HL-60 (cell line): ENCODE results near the gene C19orf47.

Experiments
- DNase-seq, 2 experiments: peaks; one replicate each; pipeline ENCODE4 v3.0.0-alpha.2; 2010 to 2020; ENCODE audit warnings: low read depth in 1 of 2, low spot score in 1 of 2
- H3K27ac ChIP-seq: fragments of 250-450 bp; sonication (Bioruptor Pico); replicated peaks from 2 replicates; pipeline ENCODE4 v1.5.1; 2020; ENCODE audit warnings: mild to moderate bottlenecking, moderate library complexity
- H3K27me3 ChIP-seq: fragments of 250-450 bp; sonication (Bioruptor Pico); 2 replicates; pipeline ENCODE4 v1.5.1; 2021; ENCODE audit warnings: mild to moderate bottlenecking, moderate library complexity; ENCODE audit not compliant: insufficient read depth, poor library complexity, severe bottlenecking
- H3K4me3 ChIP-seq: replicated peaks from 2 replicates; pipeline ENCODE4 v1.5.1; 2011; ENCODE audit warnings: mild to moderate bottlenecking, control low read depth, low read length; ENCODE audit not compliant: insufficient read depth
- GABPA ChIP-seq: IDR thresholded peaks from 2 replicates; pipeline ENCODE4 v1.6.1; 2012; ENCODE audit warnings: low read depth
- POLR2AphosphoS5 ChIP-seq: IDR thresholded peaks from 2 replicates; pipeline ENCODE4 v1.6.1; 2012; ENCODE audit warnings: low read depth
- SPI1 ChIP-seq: IDR thresholded peaks from 2 replicates; pipeline ENCODE4 v1.6.1; 2012; ENCODE audit warnings: low read depth, mild to moderate bottlenecking, borderline replicate concordance
- TF ChIP-seq, protein P1 (sequence below): IDR thresholded peaks from one replicate; pipeline ENCODE4 v1.5.1; 2011; ENCODE audit warnings: low read length, control low read depth, inconsistent platforms; ENCODE audit not compliant: insufficient read depth
- TF ChIP-seq, protein P2 (sequence below): IDR thresholded peaks from 2 replicates; pipeline ENCODE4 v1.6.1; 2012; ENCODE audit warnings: low read depth; ENCODE audit not compliant: insufficient replicate concordance

The C19orf47 gene

DNA sequence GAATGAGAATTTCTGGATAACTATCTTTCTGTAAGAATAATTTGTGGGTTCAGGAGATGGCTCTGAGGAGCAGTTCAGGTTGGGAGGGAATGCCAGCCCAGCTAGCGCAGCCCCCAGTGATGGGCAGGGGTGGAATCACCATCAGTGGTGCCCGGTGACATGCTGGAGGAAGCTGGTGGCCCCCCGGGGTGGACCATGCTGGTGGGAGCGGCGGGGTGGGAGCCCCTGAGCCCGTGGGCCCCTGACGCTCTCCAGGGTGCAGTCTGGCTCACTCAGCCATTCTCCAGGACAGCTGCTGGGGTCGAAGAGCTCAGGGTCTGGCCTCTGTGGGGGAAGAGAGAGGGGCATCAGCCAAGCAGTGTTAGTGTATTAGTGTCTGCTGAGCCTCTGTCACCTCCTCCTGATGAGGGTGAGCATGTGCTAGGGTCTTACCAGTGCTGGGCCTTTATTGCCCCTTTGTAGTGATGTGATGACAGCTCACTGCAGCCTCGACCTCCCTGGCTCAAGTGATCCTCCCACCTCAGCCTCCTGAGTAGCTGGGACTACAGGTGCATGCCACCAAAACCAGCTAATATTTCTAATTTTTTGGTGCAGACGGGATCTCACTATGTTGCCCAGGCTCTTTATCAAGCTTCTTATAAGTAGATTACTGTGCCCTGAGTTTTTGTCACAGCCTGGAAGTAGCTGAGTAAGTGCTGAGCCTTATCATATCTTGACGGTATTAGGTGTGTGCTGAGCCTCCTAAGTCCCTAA lies 31.4 kb upstream of the C19orf47 start:
- no peak overlapping the region for H3K27ac ChIP-seq
- H3K27me3 ChIP-seq, result no peaks in the 10 kb centered on the region
- no peak for TF ChIP-seq GABPA
- TF ChIP-seq POLR2AphosphoS5, result no peak
- TF ChIP-seq, protein P1, sequence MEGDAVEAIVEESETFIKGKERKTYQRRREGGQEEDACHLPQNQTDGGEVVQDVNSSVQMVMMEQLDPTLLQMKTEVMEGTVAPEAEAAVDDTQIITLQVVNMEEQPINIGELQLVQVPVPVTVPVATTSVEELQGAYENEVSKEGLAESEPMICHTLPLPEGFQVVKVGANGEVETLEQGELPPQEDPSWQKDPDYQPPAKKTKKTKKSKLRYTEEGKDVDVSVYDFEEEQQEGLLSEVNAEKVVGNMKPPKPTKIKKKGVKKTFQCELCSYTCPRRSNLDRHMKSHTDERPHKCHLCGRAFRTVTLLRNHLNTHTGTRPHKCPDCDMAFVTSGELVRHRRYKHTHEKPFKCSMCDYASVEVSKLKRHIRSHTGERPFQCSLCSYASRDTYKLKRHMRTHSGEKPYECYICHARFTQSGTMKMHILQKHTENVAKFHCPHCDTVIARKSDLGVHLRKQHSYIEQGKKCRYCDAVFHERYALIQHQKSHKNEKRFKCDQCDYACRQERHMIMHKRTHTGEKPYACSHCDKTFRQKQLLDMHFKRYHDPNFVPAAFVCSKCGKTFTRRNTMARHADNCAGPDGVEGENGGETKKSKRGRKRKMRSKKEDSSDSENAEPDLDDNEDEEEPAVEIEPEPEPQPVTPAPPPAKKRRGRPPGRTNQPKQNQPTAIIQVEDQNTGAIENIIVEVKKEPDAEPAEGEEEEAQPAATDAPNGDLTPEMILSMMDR, result no peak
- TF ChIP-seq, protein P2, sequence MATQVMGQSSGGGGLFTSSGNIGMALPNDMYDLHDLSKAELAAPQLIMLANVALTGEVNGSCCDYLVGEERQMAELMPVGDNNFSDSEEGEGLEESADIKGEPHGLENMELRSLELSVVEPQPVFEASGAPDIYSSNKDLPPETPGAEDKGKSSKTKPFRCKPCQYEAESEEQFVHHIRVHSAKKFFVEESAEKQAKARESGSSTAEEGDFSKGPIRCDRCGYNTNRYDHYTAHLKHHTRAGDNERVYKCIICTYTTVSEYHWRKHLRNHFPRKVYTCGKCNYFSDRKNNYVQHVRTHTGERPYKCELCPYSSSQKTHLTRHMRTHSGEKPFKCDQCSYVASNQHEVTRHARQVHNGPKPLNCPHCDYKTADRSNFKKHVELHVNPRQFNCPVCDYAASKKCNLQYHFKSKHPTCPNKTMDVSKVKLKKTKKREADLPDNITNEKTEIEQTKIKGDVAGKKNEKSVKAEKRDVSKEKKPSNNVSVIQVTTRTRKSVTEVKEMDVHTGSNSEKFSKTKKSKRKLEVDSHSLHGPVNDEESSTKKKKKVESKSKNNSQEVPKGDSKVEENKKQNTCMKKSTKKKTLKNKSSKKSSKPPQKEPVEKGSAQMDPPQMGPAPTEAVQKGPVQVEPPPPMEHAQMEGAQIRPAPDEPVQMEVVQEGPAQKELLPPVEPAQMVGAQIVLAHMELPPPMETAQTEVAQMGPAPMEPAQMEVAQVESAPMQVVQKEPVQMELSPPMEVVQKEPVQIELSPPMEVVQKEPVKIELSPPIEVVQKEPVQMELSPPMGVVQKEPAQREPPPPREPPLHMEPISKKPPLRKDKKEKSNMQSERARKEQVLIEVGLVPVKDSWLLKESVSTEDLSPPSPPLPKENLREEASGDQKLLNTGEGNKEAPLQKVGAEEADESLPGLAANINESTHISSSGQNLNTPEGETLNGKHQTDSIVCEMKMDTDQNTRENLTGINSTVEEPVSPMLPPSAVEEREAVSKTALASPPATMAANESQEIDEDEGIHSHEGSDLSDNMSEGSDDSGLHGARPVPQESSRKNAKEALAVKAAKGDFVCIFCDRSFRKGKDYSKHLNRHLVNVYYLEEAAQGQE, result no peak
- no peak for TF ChIP-seq SPI1
- H3K4me3 ChIP-seq, result no peak overlapping the region
- DNase-seq, result no peak

DNA sequence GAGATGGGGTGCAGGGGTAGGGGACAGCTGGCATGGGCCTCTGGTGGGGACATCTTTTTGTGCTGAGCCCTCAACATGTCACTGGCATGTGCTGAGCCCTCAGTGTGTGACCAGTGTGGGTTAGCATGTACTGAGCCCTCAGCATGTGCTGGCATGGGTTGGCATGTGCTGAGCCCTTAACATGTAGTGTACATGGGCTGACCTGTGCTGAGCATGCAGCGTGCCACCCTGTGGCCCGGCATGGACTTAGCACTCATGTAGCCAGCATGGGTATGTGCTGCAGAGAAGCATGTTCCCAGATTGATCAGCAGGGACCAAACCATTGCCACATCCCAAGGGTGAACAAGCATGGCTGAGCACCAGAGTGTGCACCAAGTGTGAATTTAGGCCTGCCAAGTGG lies 30.3 kb upstream of the C19orf47 start:
- Histone ChIP-seq H3K27ac (no peak overlapping the region), H3K4me3 (no peak overlapping the region), H3K27me3 (no peaks in the 10 kb centered on the region)
- no peak for DNase-seq
- no peak for TF ChIP-seq GABPA
- TF ChIP-seq, protein P2, result no peak
- TF ChIP-seq, protein P1, result no peak
- no peak for TF ChIP-seq SPI1
- TF ChIP-seq POLR2AphosphoS5, result no peak

DNA sequence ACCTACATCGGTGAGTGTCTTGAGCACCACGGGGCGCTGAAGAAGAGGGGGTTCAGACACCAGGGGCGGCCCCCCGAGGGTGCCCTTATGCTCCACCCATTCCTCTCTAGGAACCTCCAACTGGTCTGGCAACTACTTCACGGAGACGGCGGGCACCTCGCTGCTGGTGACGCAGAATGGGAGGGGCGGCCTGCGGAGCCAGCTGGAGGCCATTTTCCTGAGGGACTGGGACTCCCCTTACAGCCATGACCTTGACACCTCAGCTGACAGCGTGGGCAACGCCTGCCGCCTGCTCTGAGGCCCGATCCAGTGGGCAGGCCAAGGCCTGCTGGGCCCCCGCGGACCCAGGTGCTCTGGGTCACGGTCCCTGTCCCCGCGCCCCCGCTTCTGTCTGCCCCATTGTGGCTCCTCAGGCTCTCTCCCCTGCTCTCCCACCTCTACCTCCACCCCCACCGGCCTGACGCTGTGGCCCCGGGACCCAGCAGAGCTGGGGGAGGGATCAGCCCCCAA lies 29.7 kb upstream of the C19orf47 start:
- no peaks in the 10 kb centered on the region for H3K27me3 ChIP-seq
- no peak overlapping the region for H3K27ac ChIP-seq
- DNase-seq, result no peak
- TF ChIP-seq, protein P2, result no peak
- no peak for TF ChIP-seq GABPA
- no peak for TF ChIP-seq POLR2AphosphoS5
- TF ChIP-seq SPI1, result no peak
- TF ChIP-seq, protein P1, result no peak
- H3K4me3 ChIP-seq, result no peak overlapping the region
